Measurements from ENCODE around the gene EIPR1.

The EIPR1 gene

DNA sequence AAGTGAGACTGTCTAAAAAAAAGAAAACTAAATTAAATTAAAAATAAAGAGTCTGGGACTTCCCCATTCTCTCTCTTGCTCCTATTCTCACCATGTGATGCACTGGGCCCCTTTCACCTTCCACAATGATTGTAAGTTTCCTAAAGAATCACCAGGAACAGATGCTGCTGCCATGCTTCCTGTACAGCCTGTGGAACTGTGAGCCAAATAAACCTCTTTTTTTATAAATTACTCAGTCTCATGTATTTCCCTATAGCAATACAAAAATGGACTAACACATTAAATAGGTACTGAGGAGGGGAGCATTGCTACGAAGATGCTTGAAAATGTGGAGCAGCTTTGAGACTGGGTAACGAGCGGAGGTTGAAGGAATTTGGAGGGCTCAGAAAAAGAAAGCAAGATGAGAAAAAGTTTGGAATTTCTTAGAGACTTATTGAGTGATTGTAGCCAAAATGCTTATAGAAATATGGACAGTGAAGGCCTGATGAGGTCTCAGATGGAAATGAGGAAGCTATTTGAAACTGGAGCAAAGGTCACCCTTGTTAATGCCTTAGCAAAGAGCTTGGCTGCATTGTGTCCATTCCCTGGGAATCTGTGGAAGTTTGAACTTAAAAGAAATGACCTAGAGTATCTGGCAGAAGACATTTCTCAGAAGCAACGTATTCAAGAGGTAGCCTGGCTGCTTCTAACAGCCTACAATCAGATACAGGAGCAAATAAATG lies 128.7 kb downstream of the EIPR1 start:
- TF ChIP-seq, protein P1, sequence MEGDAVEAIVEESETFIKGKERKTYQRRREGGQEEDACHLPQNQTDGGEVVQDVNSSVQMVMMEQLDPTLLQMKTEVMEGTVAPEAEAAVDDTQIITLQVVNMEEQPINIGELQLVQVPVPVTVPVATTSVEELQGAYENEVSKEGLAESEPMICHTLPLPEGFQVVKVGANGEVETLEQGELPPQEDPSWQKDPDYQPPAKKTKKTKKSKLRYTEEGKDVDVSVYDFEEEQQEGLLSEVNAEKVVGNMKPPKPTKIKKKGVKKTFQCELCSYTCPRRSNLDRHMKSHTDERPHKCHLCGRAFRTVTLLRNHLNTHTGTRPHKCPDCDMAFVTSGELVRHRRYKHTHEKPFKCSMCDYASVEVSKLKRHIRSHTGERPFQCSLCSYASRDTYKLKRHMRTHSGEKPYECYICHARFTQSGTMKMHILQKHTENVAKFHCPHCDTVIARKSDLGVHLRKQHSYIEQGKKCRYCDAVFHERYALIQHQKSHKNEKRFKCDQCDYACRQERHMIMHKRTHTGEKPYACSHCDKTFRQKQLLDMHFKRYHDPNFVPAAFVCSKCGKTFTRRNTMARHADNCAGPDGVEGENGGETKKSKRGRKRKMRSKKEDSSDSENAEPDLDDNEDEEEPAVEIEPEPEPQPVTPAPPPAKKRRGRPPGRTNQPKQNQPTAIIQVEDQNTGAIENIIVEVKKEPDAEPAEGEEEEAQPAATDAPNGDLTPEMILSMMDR (IDR thresholded peaks at IDR 0.05; ENCODE audit: insufficient read depth, missing control alignments): no peak
- no peak for FAIRE-seq
- no peak for DNase-seq (ENCODE audit: insufficient read length, low spot score)

DNA sequence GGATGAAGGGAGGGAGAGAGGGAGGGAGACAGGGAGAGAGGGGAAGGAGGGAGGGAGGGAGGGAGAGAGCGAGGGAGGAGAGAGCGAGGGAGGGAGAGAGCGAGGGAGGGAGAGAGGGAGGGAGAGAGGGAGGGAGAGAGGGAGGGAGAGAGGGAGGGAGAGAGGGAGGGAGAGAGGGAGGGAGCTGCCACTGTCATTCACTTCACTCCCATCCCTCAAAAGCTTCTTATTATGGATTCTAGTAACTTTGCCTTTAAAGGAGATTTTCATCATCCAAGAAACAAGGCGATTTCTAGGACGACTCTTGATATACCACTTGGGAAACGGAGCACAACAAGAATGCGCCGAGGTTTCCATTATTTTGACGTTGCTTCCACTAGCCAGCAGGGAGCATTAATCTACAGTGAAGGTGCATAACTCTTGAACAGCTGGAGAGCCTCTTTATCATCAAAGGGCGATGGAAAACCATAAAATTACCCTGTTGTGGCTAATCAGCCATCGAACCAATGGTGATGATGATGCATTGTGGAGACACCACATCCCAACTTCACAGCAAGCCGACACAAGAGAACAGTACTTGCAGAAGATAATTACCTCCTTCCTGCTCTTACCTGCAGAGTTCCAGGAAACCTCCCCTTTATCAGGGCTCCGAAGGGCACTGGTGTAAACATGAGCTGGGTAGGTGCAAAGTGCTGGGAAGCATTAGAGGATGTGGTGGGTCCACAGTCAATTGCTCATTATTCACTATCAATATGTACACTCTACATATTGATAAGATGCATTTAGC lies 130.5 kb downstream of the EIPR1 start:
- TF ChIP-seq, protein P1 (IDR thresholded peaks at IDR 0.05; ENCODE audit: insufficient read depth, missing control alignments): no peak
- FAIRE-seq: no peak
- no peak for DNase-seq (ENCODE audit: insufficient read length, low spot score)

DNA sequence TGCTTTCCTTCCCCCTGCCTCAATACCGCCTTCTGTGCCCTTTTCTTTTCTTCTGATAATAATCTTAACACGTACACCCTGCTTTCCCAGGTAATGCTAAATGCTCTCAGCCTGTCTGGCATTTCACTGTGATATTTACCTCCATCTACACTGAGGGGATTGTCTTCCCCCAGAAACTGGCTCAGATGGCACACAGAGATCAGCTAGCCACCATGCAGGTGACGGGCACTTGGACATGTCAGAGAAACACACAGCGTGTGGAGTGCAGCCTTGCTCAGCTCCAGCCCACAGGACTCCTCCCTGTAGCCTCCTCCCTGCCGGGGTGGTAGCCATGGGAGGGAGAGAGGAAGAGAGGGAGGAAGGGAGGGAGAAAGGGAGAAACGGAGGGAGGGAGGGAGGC lies 131.2 kb downstream of the EIPR1 start:
- DNase-seq (ENCODE audit: insufficient read length, low spot score) (no peak), FAIRE-seq (no peak)
- TF ChIP-seq, protein P1 (IDR thresholded peaks at IDR 0.05; ENCODE audit: insufficient read depth, missing control alignments): no peak

DNA sequence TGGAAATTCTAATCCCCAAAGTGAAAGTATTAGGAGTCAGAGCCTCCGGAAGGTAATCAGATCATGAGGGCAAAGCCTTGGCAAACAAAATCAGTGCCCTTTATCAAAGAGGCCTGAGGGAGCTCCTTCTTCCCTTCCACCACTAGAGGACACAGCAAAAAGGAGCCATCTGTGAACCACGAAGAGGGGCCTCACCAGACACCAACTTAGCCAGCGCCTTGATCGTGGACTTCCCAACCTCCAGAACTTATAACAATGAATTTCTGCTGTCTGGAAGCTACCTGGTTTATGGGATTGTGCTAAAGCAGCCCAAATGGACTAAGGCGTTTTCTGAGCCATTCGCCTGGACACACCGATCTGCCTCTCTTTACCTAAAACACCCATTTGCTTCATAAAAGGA lies 133.1 kb downstream of the EIPR1 start:
- TF ChIP-seq, protein P1 (IDR thresholded peaks at IDR 0.05; ENCODE audit: insufficient read depth, missing control alignments): no peak
- DNase-seq (ENCODE audit: insufficient read length, low spot score): no peak
- FAIRE-seq: no peak

DNA sequence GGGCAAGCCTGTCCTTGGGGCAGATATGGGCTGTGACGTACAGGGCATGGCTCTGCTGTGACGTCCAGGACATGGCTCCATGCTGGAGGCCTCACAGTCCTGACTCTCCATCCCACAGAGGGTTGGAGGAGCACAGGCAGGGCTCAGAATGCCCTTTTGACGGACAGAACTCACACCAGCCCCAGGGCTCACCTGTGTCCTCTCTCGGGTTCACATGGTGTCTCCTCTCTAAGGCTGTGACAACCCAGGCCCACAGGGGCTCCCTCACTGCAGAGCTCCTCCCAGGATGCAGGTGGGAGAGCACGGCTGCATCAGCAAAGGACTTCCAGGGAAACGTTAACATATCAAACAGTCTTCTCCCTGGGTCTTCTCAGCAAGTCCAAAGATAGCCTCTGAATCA lies 133.8 kb downstream of the EIPR1 start:
- no peak for DNase-seq (ENCODE audit: insufficient read length, low spot score)
- no peak for FAIRE-seq
- TF ChIP-seq, protein P1 (IDR thresholded peaks at IDR 0.05; ENCODE audit: insufficient read depth, missing control alignments): no peak

DNA sequence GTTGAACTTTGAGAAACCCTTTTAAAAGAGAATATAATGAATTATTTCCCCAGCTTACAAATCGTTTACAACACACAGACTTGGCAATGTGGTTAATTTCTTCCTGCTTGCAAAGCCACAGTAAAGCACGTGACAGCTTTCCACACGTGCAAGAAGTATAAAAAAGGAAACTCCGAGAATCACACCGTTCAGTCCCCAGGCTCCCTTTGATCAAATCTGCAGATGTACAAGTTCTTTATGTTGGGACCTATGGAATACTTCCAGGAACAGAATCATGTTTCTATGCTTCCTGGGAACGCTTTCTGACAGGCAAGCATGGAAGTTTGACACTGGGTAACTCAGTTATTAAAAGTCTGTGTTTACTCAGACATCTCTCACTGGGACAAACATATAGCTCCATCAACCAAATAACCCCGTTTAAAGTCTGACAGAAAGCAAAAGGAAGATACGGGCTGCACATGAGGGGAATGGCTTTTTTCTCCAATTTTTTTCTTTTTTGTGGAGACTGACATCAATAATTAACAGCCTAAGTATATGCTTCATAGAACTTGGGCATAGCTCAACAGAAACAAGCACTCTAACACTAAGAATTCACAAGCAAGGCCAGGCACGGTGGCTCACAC lies 134.8 kb downstream of the EIPR1 start:
- FAIRE-seq (no peak), DNase-seq (ENCODE audit: insufficient read length, low spot score) (no peak)
- TF ChIP-seq, protein P1 (IDR thresholded peaks at IDR 0.05; ENCODE audit: insufficient read depth, missing control alignments): no peak

Data from D721Med (cell line).